ENCODE results near the gene ESR2.
"Not testable (repeated sequence)": the region's sequence is repeated elsewhere in the genome, so short reads cannot be mapped to it uniquely, and the experiment has no call there.

Gene ESR2

DNA sequence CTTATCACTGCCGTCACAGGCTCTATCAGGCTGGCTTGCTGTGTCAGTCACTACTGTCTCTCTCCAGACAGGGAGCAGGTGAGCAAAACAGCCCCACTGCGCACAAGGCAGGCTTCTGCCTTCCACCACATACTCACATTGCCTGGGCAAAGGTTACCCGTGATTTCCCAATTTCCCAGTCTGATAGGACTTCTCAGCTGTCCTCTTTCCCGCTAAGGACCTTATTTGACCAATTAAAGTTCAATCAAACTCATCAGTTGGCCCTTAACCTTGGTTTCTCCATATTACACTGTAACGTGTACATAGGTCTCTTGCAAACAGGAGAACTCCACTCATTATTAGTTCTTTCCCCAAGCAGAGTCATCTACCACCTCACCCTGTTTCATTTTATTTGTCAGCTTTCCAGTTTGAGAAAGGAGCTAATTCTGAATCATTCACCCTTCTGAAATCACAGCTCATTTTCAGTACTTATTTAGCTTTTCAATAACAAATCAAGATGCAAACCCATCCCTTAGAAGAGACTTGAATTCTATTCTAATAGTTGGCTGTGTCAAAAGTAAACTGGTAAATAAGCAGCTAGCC is 170.8 kb downstream of the ESR2 start:
- DNase-seq = no peak

GRCh38 chr14:64119980-64120379 is 174.2 kb downstream of the ESR2 start:
- no peak for DNase-seq

DNA sequence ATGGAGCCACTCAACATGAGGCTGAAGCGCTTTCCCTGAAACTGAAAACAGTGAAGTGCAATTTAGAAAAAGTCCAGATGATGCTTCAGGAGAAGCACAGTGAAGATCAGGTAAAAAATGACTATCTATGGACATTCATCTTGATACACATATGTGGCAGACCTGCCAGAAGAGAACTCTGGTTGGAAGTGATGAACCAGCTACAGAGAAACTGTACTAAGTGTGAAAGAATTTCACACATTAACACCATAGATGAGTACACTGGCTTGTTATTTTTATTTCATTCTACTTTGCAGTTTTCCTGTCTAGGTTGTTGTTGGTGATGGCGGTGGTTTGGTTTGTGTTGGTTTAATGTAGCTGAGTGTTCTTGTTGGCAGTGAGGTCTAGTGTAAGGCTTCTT is 174.7 kb downstream of the ESR2 start:
- no peak for DNase-seq

DNA sequence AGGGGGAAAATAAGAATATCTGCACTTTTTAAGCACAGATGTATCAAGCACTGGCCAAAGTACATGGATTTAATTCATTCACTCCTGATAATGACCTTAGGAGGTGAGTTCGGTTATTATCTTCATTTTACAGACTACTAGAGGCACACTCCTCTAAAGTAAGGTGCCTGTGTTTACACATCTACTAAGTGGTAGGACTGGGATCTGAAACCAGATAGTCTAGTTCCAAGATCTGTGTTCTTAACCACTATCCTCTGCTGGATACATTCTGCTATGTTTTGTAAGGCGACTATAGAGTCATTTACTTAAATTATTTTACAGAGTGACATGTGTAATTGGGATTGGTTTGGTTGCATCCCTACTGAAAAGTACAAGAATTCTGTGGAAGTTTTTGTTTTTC is 175.3 kb downstream of the ESR2 start:
- DNase-seq = no peak

DNA sequence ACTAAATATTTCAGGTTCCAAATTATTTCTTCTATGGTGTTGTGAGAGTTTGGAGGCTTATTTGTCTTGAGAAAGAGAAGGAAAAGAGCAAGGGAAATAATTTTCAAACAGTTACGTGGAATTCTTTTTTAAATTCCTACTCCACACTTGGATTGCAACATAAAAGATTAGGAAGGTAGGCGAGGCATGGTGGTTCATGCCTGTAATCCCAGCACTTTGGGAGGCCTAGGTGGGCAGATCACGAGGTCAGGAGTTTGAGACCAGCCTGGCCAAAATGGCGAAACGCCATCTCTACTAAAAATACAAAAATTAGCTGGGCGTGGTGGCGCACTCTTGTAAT is 175.8 kb downstream of the ESR2 start:
- DNase-seq = not testable (repeated sequence)

DNA sequence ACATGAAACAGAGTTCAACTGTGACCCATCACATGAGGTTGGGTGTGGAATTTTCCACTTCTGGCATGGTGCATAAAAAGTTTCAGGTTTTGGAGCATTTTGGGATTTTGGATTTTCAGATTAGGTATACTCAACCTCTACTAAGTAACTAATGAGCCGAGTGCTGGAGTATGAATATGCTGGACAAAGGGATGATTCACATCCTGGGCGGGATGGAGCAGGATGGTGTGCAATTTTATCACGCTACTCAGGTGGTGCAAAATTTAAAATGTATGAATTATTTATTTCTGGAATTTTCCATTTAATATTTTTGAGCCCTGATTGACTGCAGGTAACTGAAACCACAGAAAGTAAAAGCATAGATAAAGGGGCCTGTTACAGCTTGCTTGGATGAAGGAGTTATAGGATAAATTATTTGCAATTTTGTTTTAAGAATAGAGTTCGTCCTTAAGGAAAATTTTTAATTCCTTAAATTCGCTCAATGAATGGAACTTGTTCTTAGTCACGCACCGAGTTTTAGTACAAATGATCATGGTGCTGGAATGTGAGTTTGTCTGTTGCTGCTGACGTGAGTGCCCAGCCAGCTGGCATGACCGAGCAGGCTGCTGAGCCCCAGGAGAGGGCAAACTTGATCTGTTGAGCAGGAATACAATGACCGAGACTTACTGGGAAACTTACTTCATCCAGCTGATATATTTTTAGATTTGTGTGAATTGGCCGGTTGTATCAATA is 176.3 kb downstream of the ESR2 start:
- DNase-seq = no peak

GRCh38 chr14:64115401-64115800 is 178.8 kb downstream of the ESR2 start:
- DNase-seq = no peak

GRCh38 chr14:64114796-64115195 is 179.4 kb downstream of the ESR2 start:
- no peak for DNase-seq

- DNase-seq = peak; percentile 74
These were observed 180.0 kb downstream of the ESR2 start for GRCh38 chr14:64114166-64114565.

GRCh38 chr14:64112867-64113678 is 181.1 kb downstream of the ESR2 start:
- no peak for DNase-seq

DNA sequence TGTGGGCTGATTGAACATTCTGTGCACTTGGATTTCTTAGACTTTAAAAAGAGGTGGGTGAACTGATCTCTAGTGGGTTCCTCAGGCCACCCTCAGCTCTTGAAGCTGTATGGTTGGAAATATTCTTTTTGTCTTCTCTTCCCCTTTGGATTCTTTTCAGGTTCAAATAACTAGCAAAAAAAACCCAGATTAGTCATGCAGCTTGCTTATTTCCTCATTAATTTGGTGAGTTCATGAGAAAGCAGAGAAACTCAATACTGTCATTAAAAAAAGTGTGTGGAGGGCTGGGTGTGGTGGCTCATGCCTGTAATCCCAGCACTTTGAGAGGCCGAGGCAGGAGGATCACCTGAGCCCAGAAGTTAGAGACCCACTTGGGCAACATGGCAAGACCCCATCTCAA is 183.4 kb downstream of the ESR2 start:
- DNase-seq = no peak

DNA sequence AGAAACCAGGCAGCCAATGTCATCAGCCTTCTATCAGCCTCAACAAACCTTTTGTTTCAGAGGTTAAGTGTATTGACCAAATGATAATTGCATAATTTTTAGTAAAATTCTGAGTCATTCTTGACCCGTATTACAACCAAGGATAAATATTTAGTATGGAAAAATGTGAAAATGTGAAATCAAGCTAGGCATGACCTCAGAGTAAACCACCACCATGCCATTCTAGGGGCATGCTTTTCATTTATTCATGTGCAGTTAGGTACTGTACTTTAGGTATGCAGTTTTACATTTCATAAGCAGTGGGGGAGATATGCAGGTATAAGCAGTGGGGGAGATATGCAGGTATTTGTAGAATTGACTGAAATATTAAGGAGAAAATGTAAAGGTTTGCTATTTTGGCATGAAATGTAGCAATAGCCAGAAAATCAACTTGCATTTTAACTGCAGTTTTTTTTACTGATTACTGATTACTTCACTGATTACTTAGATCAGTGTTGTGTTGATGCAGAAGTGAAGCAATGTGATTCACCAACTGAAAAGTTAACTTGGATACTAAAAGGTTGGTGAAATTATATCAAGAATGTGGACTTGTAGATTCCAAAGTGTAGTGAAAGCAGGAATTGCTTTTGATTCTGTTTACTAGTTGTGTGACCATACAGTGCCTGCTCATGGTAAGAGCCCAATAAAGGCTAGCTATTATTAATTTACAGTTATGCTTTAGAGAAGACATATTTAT is 184.2 kb downstream of the ESR2 start:
- DNase-seq = no peak

DNA sequence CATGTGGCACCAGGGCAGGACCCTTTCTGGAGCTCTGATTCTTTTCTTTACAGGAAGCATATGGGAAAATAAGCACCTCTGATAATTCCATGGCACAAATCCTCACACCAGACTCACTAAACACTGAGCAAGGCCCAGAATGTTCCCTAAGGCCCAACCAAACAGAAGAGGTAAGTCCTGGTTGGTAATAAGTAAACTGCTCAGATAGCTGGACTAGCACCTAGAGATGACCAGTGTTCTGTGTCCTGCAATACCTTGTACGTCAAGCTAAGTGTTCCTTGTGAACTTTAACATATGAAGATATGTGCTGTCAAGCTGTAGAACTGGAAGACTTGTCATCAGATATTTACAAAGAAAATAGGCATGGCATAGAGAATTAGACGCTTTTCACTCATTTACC is 186.7 kb downstream of the ESR2 start:
- DNase-seq = no peak

- DNase-seq = no peak
These were observed 196.1 kb downstream of the ESR2 start for GRCh38 chr14:64098120-64098519.

DNA sequence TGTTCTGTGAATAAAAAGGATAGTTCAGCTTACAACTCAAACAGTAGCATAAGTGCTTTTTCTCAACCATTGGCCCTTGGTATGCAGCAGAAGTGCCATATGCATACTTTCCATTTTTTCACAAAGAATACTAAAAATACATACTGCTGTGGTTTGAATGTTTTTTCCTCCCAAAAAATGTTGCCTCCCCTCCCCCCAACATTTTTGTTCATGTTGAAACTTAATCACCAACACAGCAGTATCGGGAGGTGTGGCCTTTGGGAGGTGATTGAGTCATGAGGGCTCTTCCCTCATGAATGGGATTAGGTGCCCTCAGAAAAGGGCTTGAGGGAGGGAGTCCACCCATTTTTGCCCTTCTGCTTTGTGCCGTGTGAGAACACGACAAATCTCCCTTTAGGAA is 198.6 kb downstream of the ESR2 start:
- no peak for DNase-seq

DNA sequence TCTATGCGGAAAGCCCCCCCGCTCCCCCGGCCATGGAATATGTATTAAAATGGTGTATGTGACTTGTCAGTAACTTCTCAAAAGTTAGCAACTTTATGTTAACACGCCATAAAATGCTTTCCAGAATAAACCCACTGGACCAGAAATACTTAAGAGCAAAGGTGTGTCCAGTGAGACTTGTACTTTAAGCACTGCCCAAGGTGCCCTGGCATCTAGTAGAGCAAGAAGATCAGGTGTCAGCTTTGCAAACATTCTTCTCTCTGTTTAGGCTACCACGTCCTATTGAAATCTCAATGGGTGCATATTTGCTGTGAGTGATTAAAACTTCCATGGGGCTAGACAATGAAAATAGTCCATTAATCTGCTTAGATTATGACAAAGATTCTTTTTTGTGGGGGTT is 201.2 kb downstream of the ESR2 start:
- DNase-seq = no peak

GRCh38 chr14:64092338-64092737 is 201.8 kb downstream of the ESR2 start:
- DNase-seq = no peak

- DNase-seq = no peak
These were observed 203.0 kb downstream of the ESR2 start for GRCh38 chr14:64091217-64091616.

DNA sequence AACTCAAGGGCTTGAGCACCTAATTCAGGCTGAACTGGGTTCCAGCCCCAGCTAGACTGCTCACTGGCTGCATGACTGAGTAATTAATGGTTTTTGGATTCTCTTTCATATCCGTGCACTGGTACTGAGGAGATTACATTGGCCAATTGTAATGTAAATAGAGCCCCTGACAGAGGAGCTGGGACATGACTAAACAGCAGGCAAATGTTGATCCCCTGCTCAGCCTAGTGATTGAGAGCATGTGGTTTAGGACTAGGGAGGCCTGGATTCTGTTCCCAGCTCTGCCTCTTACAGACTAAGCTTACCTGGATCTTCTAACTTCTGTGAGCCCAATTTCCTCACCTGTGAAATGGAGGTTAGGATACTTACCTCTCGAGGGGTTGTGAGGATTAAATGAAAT is 204.3 kb downstream of the ESR2 start:
- DNase-seq = no peak

GRCh38 chr14:64088647-64088964 is 205.6 kb downstream of the ESR2 start:
- DNase-seq = no peak

DNA sequence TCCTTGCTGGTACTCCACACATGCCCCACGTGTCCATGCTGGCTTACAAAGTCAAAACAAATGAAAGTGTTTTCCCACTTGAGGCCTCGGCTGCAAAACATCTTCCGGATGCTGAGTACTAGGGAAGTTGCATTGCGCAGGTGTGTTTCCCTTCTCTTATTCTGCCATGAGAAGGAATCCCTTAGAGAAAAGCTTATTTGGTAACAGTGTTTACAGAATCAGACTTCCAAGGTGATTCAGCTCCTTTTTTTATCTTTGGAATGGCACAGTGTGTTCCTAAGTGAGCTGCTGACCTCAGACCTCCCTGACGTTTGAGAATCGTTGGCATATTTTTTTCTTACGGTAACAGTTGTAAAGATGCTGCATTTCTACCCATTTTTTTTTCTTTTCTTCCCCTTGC is 211.3 kb downstream of the ESR2 start:
- DNase-seq = no peak

- DNase-seq = no peak
These were observed 212.9 kb downstream of the ESR2 start for GRCh38 chr14:64081174-64081746.

DNA sequence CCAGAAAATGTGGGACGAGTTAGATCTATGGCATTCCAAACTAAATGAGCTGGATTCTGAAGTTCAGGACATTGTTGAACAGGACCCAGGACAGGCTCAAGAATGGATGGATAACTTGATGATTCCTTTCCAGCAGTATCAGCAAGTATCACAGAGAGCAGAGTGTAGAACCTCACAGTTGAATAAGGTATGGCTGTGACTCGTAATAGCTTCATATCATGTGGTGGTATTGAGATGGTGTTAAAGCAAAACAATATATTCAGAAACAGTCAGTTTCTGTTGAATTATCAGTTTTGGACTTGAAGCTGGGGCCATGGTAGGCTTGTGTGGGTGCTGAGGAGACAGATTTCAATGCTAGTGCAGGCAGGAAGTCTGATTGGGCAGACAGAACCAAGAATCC is 213.7 kb downstream of the ESR2 start:
- DNase-seq = no peak
